OCI-LY3 (cell line): Measurements from ENCODE around the gene GART.

ENCODE experiments used
- H2AFZ ChIP-seq: fragments of 200-600, 300-600 bp; shearing (Covaris generic); 2 replicates; pipeline ENCODE4 v1.6.0; 2014; ENCODE audit warnings: antibody characterized with exemption, low read depth, low read length
- H3K27ac ChIP-seq: fragments of 200-600, 300-600 bp; sonication (generic); 2 replicates; pipeline ENCODE4 v1.5.1; 2014; ENCODE audit warnings: mild to moderate bottlenecking, low read length, moderate library complexity, mixed read lengths
- H3K27me3 ChIP-seq: fragments of 200-600, 300-600 bp; sonication (generic); 2 replicates; pipeline ENCODE4 v1.6.1; 2014; ENCODE audit warnings: low read depth, low read length, mixed read lengths
- H3K36me3 ChIP-seq: fragments of 200-600, 300-600 bp; sonication (generic); replicated peaks from 2 replicates; pipeline ENCODE3; 2014; ENCODE audit warnings: low read depth, low read length, mixed read lengths
- H3K4me1 ChIP-seq: fragments of 300-600, 200-600 bp; sonication (generic); 2 replicates; pipeline ENCODE4 v1.6.1; 2014; ENCODE audit warnings: low read length, mixed read lengths
- H3K4me2 ChIP-seq: fragments of 200-600, 300-600 bp; sonication (generic); 2 replicates; pipeline ENCODE4 v1.6.1; 2014; ENCODE audit warnings: low read length, mixed read lengths
- H3K4me3 ChIP-seq: fragments of 300-600, 200-600 bp; sonication (generic); 2 replicates; pipeline ENCODE4 v1.5.1; 2014; ENCODE audit warnings: antibody characterized with exemption, mild to moderate bottlenecking, low read length, moderate library complexity
- H3K79me2 ChIP-seq: fragments of 300-600, 200-600 bp; shearing (Covaris generic); 2 replicates; pipeline ENCODE4 v1.6.1; 2014; ENCODE audit warnings: mild to moderate bottlenecking, low read length, mixed read lengths
- H3K9ac ChIP-seq: fragments of 300-600, 200-600 bp; shearing (Covaris generic); 2 replicates; pipeline ENCODE4 v1.6.0; 2014; ENCODE audit warnings: mild to moderate bottlenecking, low read length, moderate library complexity
- H3K9me3 ChIP-seq: fragments of 200-600, 300-600 bp; shearing (Covaris generic); 2 replicates; pipeline ENCODE4 v1.6.1; 2014; ENCODE audit warnings: low read length, mixed read lengths; ENCODE audit not compliant: insufficient read depth
- H4K20me1 ChIP-seq: fragments of 200-600, 300-600 bp; sonication (generic); 2 replicates; pipeline ENCODE4 v1.6.1; 2016; ENCODE audit warnings: low read length, mixed read lengths; ENCODE audit not compliant: insufficient read depth
- CTCF ChIP-seq: fragments of 200-600, 300-600 bp; sonication (generic); IDR thresholded peaks from 2 replicates; pipeline ENCODE4 v1.5.1; 2014; ENCODE audit warnings: antibody characterized with exemption, low read length, low read depth
- EZH2phosphoT487 ChIP-seq: fragments of 200-600 bp; shearing (Covaris generic); IDR thresholded peaks from 2 replicates; pipeline ENCODE4 v1.6.1; 2018; ENCODE audit warnings: antibody characterized with exemption, mixed run types, low read depth

GART gene

GRCh38 chr21:33487996-33488395, 53.9 kb downstream of the GART start:
- H2AFZ ChIP-seq: no peak overlapping the region
- H4K20me1 ChIP-seq: no peaks in the 10 kb centered on the region
- peaks cover 4% of the 10 kb centered on the region; the same call in 1 of the 2 replicates for H3K4me1 ChIP-seq
- no peak overlapping the region for H3K4me2 ChIP-seq
- TF ChIP-seq EZH2phosphoT487 (no peak), CTCF (no peak)
- H3K9ac ChIP-seq: no peak overlapping the region
- no peaks in the 10 kb centered on the region for H3K36me3 ChIP-seq
- H3K27me3 ChIP-seq: peaks cover 10% of the 10 kb centered on the region; the same call in 1 of the 2 replicates
- no peak overlapping the region for H3K27ac ChIP-seq
- no peak overlapping the region for H3K4me3 ChIP-seq
- no peaks in the 10 kb centered on the region for H3K79me2 ChIP-seq
- no peaks in the 10 kb centered on the region for H3K9me3 ChIP-seq

- Histone ChIP-seq H3K9me3 (no peaks in the 10 kb centered on the region), H3K4me1 (peaks cover 5% of the 10 kb centered on the region; the same call in 1 of the 2 replicates), H2AFZ (no peak overlapping the region), H3K27me3 (0 out of 2 replicates have a peak, but pooled peaks cover 7% of the 10 kb centered on the region), H4K20me1 (no peaks in the 10 kb centered on the region), H3K4me3 (no peak overlapping the region), H3K9ac (no peak overlapping the region), H3K36me3 (no peaks in the 10 kb centered on the region), H3K79me2 (peaks cover 11% of the 10 kb centered on the region; the same call in 1 of the 2 replicates), H3K27ac (no peak overlapping the region), H3K4me2 (no peak overlapping the region)
- no peak for TF ChIP-seq CTCF
- no peak for TF ChIP-seq EZH2phosphoT487
Observed at GRCh38 chr21:33481314-33481943, 60.5 kb downstream of the GART start.

GRCh38 chr21:33480481-33481103, 61.3 kb downstream of the GART start:
- Histone ChIP-seq H4K20me1 (no peaks in the 10 kb centered on the region), H3K27ac (peak overlapping the region; percentile 34), H3K27me3 (0 out of 2 replicates have a peak, but pooled peaks cover 7% of the 10 kb centered on the region), H3K36me3 (no peaks in the 10 kb centered on the region), H3K79me2 (peaks cover 11% of the 10 kb centered on the region; the same call in 1 of the 2 replicates), H3K4me1 (peaks cover 5% of the 10 kb centered on the region; the same call in 1 of the 2 replicates), H3K4me3 (peak overlapping the region; percentile 79), H2AFZ (peak overlapping the region; percentile 62), H3K4me2 (peak overlapping the region; percentile 65), H3K9ac (peak overlapping the region; percentile 61), H3K9me3 (no peaks in the 10 kb centered on the region)
- no peak for TF ChIP-seq CTCF
- no peak for TF ChIP-seq EZH2phosphoT487
